ENCODE results near the gene INHBA.

INHBA gene

GRCh38 chr7:41702635-41703371 is at the start of gene INHBA:
INHBA (minus strand) TSS chr7:41703090; CDS start chr7:41700374, 2,716 bp downstream.
- DNase-seq (ENCODE audit: low read depth in 2 of 2), result no peak

GRCh38 chr7:41752615-41753014 is 49.7 kb upstream of the INHBA start:
- no peak for DNase-seq (ENCODE audit: low read depth in 2 of 2)

- no peak for DNase-seq (ENCODE audit: low read depth in 2 of 2)
Observed at GRCh38 chr7:41750661-41751540, 48.0 kb upstream of the INHBA start.

GRCh38 chr7:41747961-41748360 is 45.1 kb upstream of the INHBA start:
- no peak for DNase-seq (ENCODE audit: low read depth in 2 of 2)

GRCh38 chr7:41745451-41745850 is 42.6 kb upstream of the INHBA start:
- no peak for DNase-seq (ENCODE audit: low read depth in 2 of 2)

- no peak for DNase-seq (ENCODE audit: low read depth in 2 of 2)
Observed at GRCh38 chr7:41744161-41744560, 41.3 kb upstream of the INHBA start.

DNA sequence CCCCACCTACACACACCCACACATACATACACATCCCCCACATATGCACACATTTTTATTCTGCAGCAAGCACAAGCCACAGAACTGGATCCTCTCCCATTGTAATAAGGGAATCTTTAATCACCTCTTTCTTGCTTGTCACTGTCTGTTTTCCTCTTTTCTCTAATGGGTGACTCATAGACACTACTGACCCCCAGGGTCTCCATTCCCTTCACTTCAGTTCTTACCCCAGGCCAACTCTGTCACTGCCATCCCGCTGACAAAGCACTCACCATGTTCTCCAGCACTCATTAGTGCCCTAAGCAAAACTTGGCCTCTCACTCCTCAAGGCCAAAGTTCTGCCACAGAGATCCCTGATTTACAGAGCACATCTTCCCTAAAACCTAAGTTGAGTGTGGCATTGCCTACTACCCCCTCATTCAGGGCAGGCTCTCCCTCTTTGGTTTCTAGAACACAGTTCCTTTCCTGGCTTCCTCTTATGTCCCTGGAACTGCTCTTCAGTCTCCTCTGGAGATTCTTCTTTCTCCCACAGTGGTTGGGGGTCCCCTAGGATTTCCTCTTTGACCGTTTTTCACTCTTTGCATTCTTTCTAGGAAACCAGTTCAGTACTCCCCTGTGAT is 39.6 kb upstream of the INHBA start:
- DNase-seq (ENCODE audit: low read depth in 2 of 2), result no peak

DNA sequence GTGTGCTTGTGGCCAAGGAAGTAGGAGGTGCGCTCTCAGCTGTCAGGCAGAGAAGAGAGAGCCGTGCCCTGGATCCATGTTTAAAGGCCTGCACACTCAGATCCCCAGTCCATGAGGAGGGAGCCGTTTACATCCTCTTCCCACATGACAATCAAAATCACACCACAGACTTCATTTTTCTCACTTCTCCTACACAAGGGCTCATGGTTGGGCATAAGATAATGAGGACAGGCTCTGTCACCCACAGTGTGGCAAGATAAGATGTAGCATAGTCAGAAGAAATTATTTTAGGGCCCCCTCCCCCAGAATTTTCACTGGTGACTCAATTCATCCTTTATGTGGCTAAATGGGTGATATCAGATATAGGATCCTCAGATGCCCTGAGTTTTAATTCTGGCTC is 35.9 kb upstream of the INHBA start:
- DNase-seq (ENCODE audit: low read depth in 2 of 2), result no peak

- DNase-seq (ENCODE audit: low read depth in 2 of 2), result no peak
Observed at GRCh38 chr7:41738336-41738735, 35.4 kb upstream of the INHBA start.

DNA sequence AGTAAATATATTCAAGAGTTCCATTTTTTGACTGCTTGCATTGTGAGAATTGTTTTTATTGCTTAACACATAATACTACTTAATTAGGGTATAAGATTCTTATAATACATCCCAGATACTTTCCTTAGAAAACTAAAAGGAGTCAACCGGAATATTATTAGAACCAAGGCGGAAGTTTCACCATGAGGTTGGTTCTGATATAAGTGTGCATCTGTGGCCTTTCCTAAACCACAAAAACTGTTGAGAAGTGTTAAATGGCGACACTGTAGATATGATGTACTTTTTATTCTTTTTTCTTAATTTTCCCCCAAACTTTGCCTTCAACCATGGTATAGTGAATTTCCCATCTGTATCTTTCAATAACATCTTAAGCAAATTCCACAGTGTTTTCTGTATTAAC is 32.3 kb upstream of the INHBA start:
- DNase-seq (ENCODE audit: low read depth in 2 of 2), result no peak

DNA sequence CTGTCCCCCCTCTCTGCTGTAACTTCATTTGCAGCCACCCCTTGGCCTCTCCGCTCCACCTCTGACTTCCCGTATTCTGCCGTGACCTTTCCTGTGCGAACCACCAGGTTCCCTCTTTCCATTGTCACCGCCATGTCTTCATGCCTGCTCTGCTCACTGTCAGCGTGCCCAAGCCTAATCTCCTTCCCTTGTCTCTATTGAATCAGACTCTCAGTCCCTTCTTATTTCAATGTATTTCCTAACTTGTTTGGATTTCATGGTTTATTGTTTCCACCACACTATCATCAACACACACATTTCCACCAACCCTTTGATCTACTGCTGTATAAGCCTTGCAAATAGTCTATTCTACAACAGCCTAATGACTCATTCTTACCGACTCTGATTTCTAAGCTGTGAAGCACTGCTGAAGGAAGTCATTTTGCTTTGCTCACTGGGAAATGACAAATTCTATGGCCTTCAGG is 30.0 kb upstream of the INHBA start:
- DNase-seq (ENCODE audit: low read depth in 2 of 2), result no peak

DNA sequence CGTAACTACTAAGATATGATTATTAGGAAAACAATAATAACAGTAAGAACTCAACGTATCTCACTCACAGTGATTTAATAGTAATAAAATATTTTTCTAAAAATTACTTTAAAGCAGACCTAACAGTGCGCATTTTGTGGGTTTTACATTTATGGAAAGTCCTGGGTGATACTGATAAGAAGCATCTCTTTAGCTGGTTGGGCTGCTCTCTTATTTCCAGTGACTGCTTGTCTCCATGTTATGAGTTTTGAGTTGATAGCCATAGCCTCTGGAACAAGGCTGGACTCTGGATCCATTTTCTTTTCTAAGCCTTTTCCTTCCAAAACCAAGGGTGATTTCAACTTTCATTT is 29.5 kb upstream of the INHBA start:
- DNase-seq (ENCODE audit: low read depth in 2 of 2), result no peak

DNA sequence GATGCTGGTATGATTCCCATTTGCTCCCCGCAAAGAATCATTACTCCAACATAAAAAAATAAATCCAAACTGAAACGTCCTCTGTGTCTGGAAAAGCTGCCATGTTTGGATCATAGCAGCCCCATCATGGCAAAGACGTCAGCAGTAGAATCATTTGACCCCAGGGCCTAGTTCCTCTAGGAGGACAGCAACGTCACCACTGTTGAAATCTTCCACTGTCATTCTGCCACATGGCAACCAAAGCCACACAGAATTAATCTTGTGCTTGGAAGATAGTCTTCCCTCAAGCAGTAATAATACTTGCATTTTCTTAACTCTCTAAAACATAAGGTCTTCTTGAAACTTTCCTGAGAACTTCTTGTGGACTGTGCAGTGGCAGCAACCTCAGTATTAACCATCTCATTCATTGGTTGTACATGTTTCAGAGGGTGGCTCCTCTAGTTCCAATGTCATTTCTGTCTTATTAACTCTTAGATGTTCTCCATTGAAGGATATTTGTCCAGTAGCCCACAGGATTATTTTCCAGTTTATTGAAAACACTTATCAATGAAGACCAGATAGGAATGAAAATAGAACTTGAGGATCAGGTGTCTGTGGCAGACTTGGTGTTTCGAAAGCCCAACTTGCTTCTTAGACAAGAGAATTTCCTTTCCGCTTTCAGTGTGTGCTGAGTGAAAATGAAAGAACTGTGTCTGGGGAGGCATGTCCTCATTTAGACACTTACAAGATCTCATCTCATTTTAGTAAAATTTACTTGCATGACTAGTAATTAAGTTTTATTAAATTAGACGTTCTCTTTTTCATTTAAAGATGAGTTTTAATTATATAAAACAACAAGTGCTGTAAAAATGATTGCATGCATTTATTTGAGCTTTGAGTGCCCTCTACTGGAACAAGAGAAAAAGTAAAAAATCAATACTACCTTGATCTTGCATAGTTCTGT is 28.9 kb upstream of the INHBA start:
- no peak for DNase-seq (ENCODE audit: low read depth in 2 of 2)

DNA sequence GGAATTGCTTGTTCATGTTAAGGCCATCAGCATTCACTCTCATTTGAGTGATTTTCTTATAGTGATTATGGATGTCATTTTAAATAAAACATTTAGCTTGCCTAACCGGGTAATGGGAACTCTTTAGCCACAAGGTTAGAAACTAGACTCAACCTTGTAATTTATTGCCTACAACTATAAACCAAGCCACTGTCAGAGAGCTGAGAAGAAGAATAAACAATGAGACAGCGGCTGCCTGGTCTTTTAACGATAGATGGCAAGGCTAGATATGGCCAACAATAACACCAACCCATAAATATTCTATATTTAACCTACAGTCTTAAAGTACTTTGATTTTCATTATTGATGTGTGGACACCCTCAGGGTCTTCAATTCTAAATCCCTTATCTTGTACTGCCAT is 27.8 kb upstream of the INHBA start:
- no peak for DNase-seq (ENCODE audit: low read depth in 2 of 2)

GRCh38 chr7:41730161-41730560 is 27.3 kb upstream of the INHBA start:
- DNase-seq (ENCODE audit: low read depth in 2 of 2), result no peak

GRCh38 chr7:41729059-41729458 is 26.2 kb upstream of the INHBA start:
- DNase-seq (ENCODE audit: low read depth in 2 of 2), result no peak

DNA sequence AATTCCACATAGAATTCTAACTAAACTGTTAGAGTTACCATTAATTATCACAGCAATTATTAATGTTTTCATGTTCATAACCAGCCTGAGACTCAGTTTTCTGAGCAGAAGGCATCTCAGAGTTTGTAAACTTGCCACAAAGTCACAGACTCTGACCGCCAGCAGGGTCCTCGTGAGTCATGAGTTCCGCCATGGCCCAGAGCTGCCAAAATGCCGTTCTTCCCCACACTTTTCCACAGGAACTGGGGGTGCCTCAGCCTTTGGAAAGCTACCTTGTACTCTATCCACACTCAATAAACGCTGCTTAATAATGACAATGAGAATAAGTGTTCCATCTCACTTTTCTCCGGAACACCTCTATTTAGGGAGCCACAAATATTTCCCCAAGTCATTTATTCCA is 22.1 kb upstream of the INHBA start:
- DNase-seq (ENCODE audit: low read depth in 2 of 2), result no peak

GRCh38 chr7:41720886-41721285 is 18.0 kb upstream of the INHBA start:
- DNase-seq (ENCODE audit: low read depth in 2 of 2), result no peak

DNA sequence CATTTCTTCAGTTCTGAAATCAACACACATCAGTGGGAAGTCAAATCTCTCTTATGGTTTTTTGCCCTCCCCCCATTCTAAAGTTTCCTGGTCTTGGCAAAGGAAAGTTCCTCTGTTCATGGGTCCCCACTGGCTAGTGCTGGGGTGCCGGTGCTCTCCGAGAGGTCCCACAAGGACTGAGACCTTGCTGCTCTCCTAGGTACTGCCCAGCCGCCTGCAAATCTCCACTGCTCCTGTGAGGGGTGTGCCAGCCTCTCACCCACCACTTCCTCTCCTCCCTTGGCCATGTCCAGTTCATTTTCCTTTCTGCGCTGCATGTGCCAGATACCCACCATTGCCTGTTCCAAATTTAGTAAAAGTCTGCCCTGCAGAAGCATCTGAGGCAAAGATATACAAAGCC is 17.2 kb upstream of the INHBA start:
- DNase-seq (ENCODE audit: low read depth in 2 of 2), result no peak

DNA sequence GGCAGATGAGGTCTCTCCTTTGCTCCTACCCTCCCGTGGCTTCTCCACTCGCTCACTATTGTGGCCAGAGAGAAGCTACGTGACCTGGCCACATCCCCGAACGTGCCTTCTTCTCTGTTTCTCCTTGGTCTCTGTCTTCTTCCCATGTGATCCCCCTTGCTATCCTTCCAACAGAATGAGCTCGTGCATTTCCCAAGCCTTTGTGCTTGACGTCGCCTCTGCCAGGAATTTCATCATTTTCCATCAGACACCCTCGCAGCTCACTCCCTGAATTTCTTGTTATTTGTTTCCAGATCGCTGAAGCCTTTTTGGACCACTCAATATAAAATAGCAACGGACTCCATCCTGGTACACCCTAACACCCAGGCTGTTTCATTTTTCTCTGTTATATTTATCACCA is 13.8 kb upstream of the INHBA start:
- DNase-seq (ENCODE audit: low read depth in 2 of 2), result no peak

GRCh38 chr7:41715000-41715399 is 12.1 kb upstream of the INHBA start:
- DNase-seq (ENCODE audit: low read depth in 2 of 2), result no peak

Measured in stimulated activated CD8-positive, alpha-beta memory T cell treated with anti-CD3 and anti-CD28 coated beads, Interleukin-7, amount 100 ng/mL, for 4 hours (primary cell).